CD14-positive monocyte (primary cell): Measurements from ENCODE around the gene HLA-A. TPM values are rescaled to one million over a fixed set of nuclear protein-coding genes. Genes with fewer than 3 reads are reported as not detected.

Experiments used
- DNase-seq, 3 donors: peaks; one replicate each; pipeline ENCODE4 v3.0.0-alpha.2; 2011 to 2022
- H2AFZ ChIP-seq: 2 replicates; pipeline ENCODE4 v1.6.0; 2012; ENCODE audit warnings: mild to moderate bottlenecking, low read depth, low read length, inconsistent platforms; ENCODE audit not compliant: insufficient read depth, poor library complexity, severe bottlenecking
- H3K27ac ChIP-seq, 2 donors: 1 replicate in 1 of 2; 2 replicates in 1 of 2; pipeline ENCODE4 v1.5.1; 2012 to 2013; ENCODE audit warnings: low read length in 2 of 2, control low read depth in 1 of 2, inconsistent platforms in 1 of 2, low read depth in 1 of 2, mild to moderate bottlenecking in 1 of 2
- H3K27me3 ChIP-seq, 2 donors: one replicate each; pipeline versions ENCODE4 v1.6.0 to v1.6.1; 2011 to 2013; ENCODE audit warnings: low read length in 2 of 2; ENCODE audit not compliant: control insufficient read depth in 2 of 2, insufficient read depth in 2 of 2
- H3K36me3 ChIP-seq, 2 donors: replicated peaks in 1 of 2; 1 replicate in 1 of 2; 2 replicates in 1 of 2; pipeline versions ENCODE4 v1.5.1 to v1.6.1; 2012 to 2013; ENCODE audit warnings: low read length in 2 of 2, control low read depth in 1 of 2, inconsistent platforms in 1 of 2, mild to moderate bottlenecking in 1 of 2; ENCODE audit not compliant: insufficient read depth in 2 of 2, control insufficient read depth in 1 of 2
- H3K4me1 ChIP-seq, 2 donors: 1 replicate in 1 of 2; 2 replicates in 1 of 2; pipeline versions ENCODE4 v1.5.1 to v1.6.1; 2012 to 2013; ENCODE audit warnings: low read length in 2 of 2, control low read depth in 1 of 2, inconsistent platforms in 1 of 2, mild to moderate bottlenecking in 1 of 2, moderate library complexity in 1 of 2; ENCODE audit not compliant: insufficient read depth in 2 of 2, control insufficient read depth in 1 of 2
- H3K4me2 ChIP-seq: replicated peaks from 2 replicates; pipeline ENCODE3; 2012; ENCODE audit warnings: low read length, moderate library complexity, mild to moderate bottlenecking; ENCODE audit not compliant: poor library complexity, severe bottlenecking; ENCODE audit errors: extremely low read depth
- H3K4me3 ChIP-seq, 3 experiments: fragments of 200-600 bp in 1 of 3; sonication (generic) in 1 of 3; replicated peaks in 1 of 3; 1 replicate in 2 of 3; 2 replicates in 1 of 3; pipeline ENCODE4 v1.5.1; 2011 to 2013; ENCODE audit warnings: low read length in 3 of 3, mild to moderate bottlenecking in 3 of 3, control low read depth in 2 of 3, low read depth in 2 of 3, inconsistent platforms in 1 of 3, moderate library complexity in 1 of 3
- H3K79me2 ChIP-seq: 2 replicates; pipeline ENCODE4 v1.6.0; 2012; ENCODE audit warnings: mild to moderate bottlenecking, control low read depth, inconsistent platforms, low read length, moderate library complexity; ENCODE audit not compliant: insufficient read depth
- H3K9ac ChIP-seq: 2 replicates; pipeline ENCODE4 v1.6.0; 2017; ENCODE audit warnings: low read length, mild to moderate bottlenecking; ENCODE audit not compliant: insufficient read depth, poor library complexity, severe bottlenecking
- H3K9me3 ChIP-seq, 2 donors: replicated peaks in 1 of 2; 1 replicate in 1 of 2; 2 replicates in 1 of 2; pipeline versions ENCODE4 v1.5.1 to v1.6.1; 2012 to 2013; ENCODE audit warnings: low read length in 2 of 2, control low read depth in 1 of 2; ENCODE audit not compliant: control insufficient read depth in 1 of 2, insufficient read depth in 1 of 2
- H4K20me1 ChIP-seq: 2 replicates; pipeline ENCODE4 v1.6.0; 2012; ENCODE audit warnings: mild to moderate bottlenecking, low read length, control low read depth, moderate library complexity; ENCODE audit not compliant: insufficient read depth
- H3K27ac Mint-ChIP-seq, 7 donors: one replicate each; pipeline ENCODE4 v1.8.0; 2020; ENCODE audit warnings: mild to moderate bottlenecking in 7 of 7, mixed read lengths in 7 of 7, moderate library complexity in 6 of 7, inconsistent platforms in 2 of 7
- H3K27me3 Mint-ChIP-seq, 3 donors: one replicate each; pipeline ENCODE4 v1.8.0; 2021 to 2022; ENCODE audit warnings: low read depth in 3 of 3, mild to moderate bottlenecking in 3 of 3, mixed read lengths in 3 of 3, moderate library complexity in 3 of 3, inconsistent platforms in 1 of 3
- H3K36me3 Mint-ChIP-seq, 2 donors: one replicate each; pipeline ENCODE4 v1.8.0; 2020; ENCODE audit warnings: mixed read lengths in 2 of 2, inconsistent platforms in 1 of 2, mild to moderate bottlenecking in 1 of 2
- H3K4me1 Mint-ChIP-seq: one replicate; pipeline ENCODE4 v1.8.0; 2020; ENCODE audit warnings: mild to moderate bottlenecking, mixed read lengths
- H3K4me3 Mint-ChIP-seq, 2 donors: one replicate each; pipeline ENCODE4 v1.8.0; 2020; ENCODE audit warnings: mild to moderate bottlenecking in 2 of 2, mixed read lengths in 2 of 2, moderate library complexity in 1 of 2
- H3K9me3 Mint-ChIP-seq, 7 donors: one replicate each; pipeline ENCODE4 v1.8.0; 2020 to 2022; ENCODE audit warnings: mixed read lengths in 7 of 7, mild to moderate bottlenecking in 6 of 7, moderate library complexity in 6 of 7, inconsistent platforms in 2 of 7
- WGBS: methylation state at CpG from one replicate; pipeline ENCODE4 v1.1.5; 2013; ENCODE audit warnings: missing lambda C conversion rate; ENCODE audit not compliant: insufficient coverage; 5-methylcytosine and 5-hydroxymethylcytosine counted together
- intact Hi-C, 2 donors: fragments of 100-400 bp; cut with micrococcal nuclease; formaldehyde crosslinking; loops; one replicate each; pipeline versions ENCODE4 v1.15.0 to v1.15.1; 2023
- polyA plus RNA-seq, 3 donors: library from polyadenylated mRNA; depleted of rRNA in 1 of 3; unstranded in 2 of 3; stranded (reverse) in 1 of 3; fragments of 300-500 nt in 2 of 3; fragments of >200 nt in 1 of 3; fragmentation: Illumina TruSeq in 2 of 3; gene quantifications; 1 replicate in 2 of 3; 2 replicates in 1 of 3; pipeline ENCODE4 v1.2.3, GENCODE V29; 2012 to 2021
- TF ChIP-seq, protein P1 (sequence below): fragments of 200-600 bp; IDR thresholded peaks from one replicate; pipeline ENCODE4 v1.8.0; 2022; ENCODE audit warnings: antibody characterized with exemption, mild to moderate bottlenecking

The HLA-A gene
- polyA plus RNA-seq, 3 donors: 1,518 to 2,788 (median 1,574) TPM

- peak overlapping the region; percentile 100 for H3K27ac Mint-ChIP-seq
- peaks cover 0 to 5% (median 5%) of the 10 kb centered on the region in 3 donors for H3K27me3 Mint-ChIP-seq
- H3K9me3 Mint-ChIP-seq: peaks cover 0 to 5% (median 0%) of the 10 kb centered on the region in 7 donors
- intact Hi-C loops: loop anchor here in 1 of 2 donors (10.0 kb wide), 1 partner anchor 219 kb away; the partner anchor contains the start of gene HLA-F
- peaks cover 36 to 49% of the 10 kb centered on the region in 2 donors for H3K4me1 ChIP-seq
- TF ChIP-seq, protein P1, sequence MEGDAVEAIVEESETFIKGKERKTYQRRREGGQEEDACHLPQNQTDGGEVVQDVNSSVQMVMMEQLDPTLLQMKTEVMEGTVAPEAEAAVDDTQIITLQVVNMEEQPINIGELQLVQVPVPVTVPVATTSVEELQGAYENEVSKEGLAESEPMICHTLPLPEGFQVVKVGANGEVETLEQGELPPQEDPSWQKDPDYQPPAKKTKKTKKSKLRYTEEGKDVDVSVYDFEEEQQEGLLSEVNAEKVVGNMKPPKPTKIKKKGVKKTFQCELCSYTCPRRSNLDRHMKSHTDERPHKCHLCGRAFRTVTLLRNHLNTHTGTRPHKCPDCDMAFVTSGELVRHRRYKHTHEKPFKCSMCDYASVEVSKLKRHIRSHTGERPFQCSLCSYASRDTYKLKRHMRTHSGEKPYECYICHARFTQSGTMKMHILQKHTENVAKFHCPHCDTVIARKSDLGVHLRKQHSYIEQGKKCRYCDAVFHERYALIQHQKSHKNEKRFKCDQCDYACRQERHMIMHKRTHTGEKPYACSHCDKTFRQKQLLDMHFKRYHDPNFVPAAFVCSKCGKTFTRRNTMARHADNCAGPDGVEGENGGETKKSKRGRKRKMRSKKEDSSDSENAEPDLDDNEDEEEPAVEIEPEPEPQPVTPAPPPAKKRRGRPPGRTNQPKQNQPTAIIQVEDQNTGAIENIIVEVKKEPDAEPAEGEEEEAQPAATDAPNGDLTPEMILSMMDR: no peak
- H3K4me2 ChIP-seq: peak overlapping the region; percentile 75
- H3K36me3 ChIP-seq: peaks cover 28 to 41% of the 10 kb centered on the region in 2 donors
- no peak overlapping the region for H2AFZ ChIP-seq
- peaks cover 56% of the 10 kb centered on the region for H4K20me1 ChIP-seq
- H3K27ac ChIP-seq: peak overlapping the region; percentile 71 to 99
- H3K4me1 Mint-ChIP-seq: peaks cover 71% of the 10 kb centered on the region
- H3K27me3 ChIP-seq: no peaks in the 10 kb centered on the region
- H3K9me3 ChIP-seq: no peaks in the 10 kb centered on the region
- WGBS: 19% methylated on average over 53 of the region's 58 CpGs
- H3K4me3 Mint-ChIP-seq: peak overlapping the region; percentile 89 to 97
- H3K9ac ChIP-seq: peak overlapping the region; percentile 98
- peaks cover 44% of the 10 kb centered on the region for H3K79me2 ChIP-seq
- H3K36me3 Mint-ChIP-seq: peaks cover 50 to 52% of the 10 kb centered on the region in 2 donors
- H3K4me3 ChIP-seq: peak overlapping the region; percentile 68 to 92 (median 89)
- DNase-seq: no peak
Observed at GRCh38 chr6:29943053-29943966, 978 bp downstream of the HLA-A start.

DNA sequence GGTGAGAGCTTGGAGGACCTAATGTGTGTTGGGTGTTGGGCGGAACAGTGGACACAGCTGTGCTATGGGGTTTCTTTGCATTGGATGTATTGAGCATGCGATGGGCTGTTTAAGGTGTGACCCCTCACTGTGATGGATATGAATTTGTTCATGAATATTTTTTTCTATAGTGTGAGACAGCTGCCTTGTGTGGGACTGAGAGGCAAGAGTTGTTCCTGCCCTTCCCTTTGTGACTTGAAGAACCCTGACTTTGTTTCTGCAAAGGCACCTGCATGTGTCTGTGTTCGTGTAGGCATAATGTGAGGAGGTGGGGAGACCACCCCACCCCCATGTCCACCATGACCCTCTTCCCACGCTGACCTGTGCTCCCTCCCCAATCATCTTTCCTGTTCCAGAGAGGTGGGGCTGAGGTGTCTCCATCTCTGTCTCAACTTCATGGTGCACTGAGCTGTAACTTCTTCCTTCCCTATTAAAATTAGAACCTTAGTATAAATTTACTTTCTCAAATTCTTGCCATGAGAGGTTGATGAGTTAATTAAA, 3.0 kb downstream of the HLA-A start:
- peaks cover 32 to 49% of the 10 kb centered on the region in 2 donors for H3K4me1 ChIP-seq
- Mint-ChIP-seq H3K4me1 (peaks cover 73% of the 10 kb centered on the region), H3K36me3 (peaks cover 63 to 67% of the 10 kb centered on the region in 2 donors), H3K4me3 (peak overlapping the region; percentile 89 to 97), H3K27me3 (peaks cover 0 to 5% (median 1%) of the 10 kb centered on the region in 3 donors), H3K9me3 (peaks cover 0 to 5% (median 0%) of the 10 kb centered on the region in 7 donors), H3K27ac (peak overlapping the region; percentile 13 to 100 (median 72))
- no peak overlapping the region for H3K9ac ChIP-seq
- peak overlapping the region in 2 of 3 experiments; percentile 89 to 92 for H3K4me3 ChIP-seq
- no peak overlapping the region for H2AFZ ChIP-seq
- peaks cover 32 to 51% of the 10 kb centered on the region in 2 donors for H3K36me3 ChIP-seq
- peaks cover 72% of the 10 kb centered on the region for H4K20me1 ChIP-seq
- no peaks in the 10 kb centered on the region for H3K9me3 ChIP-seq
- DNase-seq: no peak
- TF ChIP-seq, protein P1: no peak
- no peak overlapping the region for H3K27ac ChIP-seq
- intact Hi-C loops: loop anchor here in 1 of 2 donors (10.0 kb wide), 1 partner anchor 221 kb away; the partner anchor contains the start of gene HLA-F
- H3K27me3 ChIP-seq: no peaks in the 10 kb centered on the region
- H3K79me2 ChIP-seq: peaks cover 44% of the 10 kb centered on the region
- peak overlapping the region; percentile 67 for H3K4me2 ChIP-seq
- 70% methylated on average over 2 of the region's 4 CpGs for WGBS
